CD4-positive, CD25-positive, alpha-beta regulatory T cell (primary cell): Measurements from ENCODE around the gene RNF5. TPM values are rescaled to one million over a fixed set of nuclear protein-coding genes. Genes with fewer than 3 reads are reported as not detected.
A peak's percentile ranks its signal among the peaks of the same experiment; 100 is the strongest.

Experiments
- ATAC-seq, 2 donors: fragments of 150-1000 bp; cut with Tn5 transposase; one replicate each; pipeline ENCODE4 v1.10.0; 2021; ENCODE audit warnings: low read depth in 2 of 2, moderate number of reproducible peaks in 2 of 2, moderate library complexity in 1 of 2
- DNase-seq, 3 donors: peaks; one replicate each; pipeline versions ENCODE4 v3.0.0 to v3.0.0-alpha.2; 2012 to 2022; ENCODE audit warnings: mixed read lengths in 1 of 3
- H3K27ac ChIP-seq: one replicate; pipeline ENCODE4 v1.7.0; 2013; ENCODE audit warnings: mild to moderate bottlenecking, low read length; ENCODE audit not compliant: insufficient read depth, poor library complexity, severe bottlenecking
- H3K27me3 ChIP-seq: one replicate; pipeline ENCODE4 v1.7.0; 2013; ENCODE audit warnings: low read length; ENCODE audit not compliant: control insufficient read depth, insufficient read depth
- H3K36me3 ChIP-seq: one replicate; pipeline ENCODE4 v1.7.0; 2013; ENCODE audit warnings: mild to moderate bottlenecking, low read length, moderate library complexity; ENCODE audit not compliant: control insufficient read depth, insufficient read depth
- H3K4me1 ChIP-seq: 2 replicates; pipeline ENCODE4 v1.7.0; 2013; ENCODE audit warnings: mild to moderate bottlenecking, low read length; ENCODE audit not compliant: insufficient read depth, control insufficient read depth, poor library complexity, severe bottlenecking
- H3K4me3 ChIP-seq: one replicate; pipeline ENCODE4 v1.7.0; 2013; ENCODE audit warnings: low read depth, mild to moderate bottlenecking, low read length, moderate library complexity
- H3K9me3 ChIP-seq, 2 experiments: 1 replicate in 1 of 2; 2 replicates in 1 of 2; pipeline ENCODE4 v1.7.0; 2013; ENCODE audit warnings: low read length in 2 of 2, mild to moderate bottlenecking in 1 of 2, moderate library complexity in 1 of 2; ENCODE audit not compliant: control insufficient read depth in 2 of 2
- H3K27ac Mint-ChIP-seq, 3 donors: one replicate each; pipeline ENCODE4 v1.8.0; 2020 to 2022; ENCODE audit warnings: mild to moderate bottlenecking in 3 of 3, mixed read lengths in 3 of 3, moderate library complexity in 2 of 3
- H3K27me3 Mint-ChIP-seq: one replicate; pipeline ENCODE4 v1.8.0; 2022; ENCODE audit warnings: mild to moderate bottlenecking, mixed read lengths
- H3K36me3 Mint-ChIP-seq: one replicate; pipeline ENCODE4 v1.8.0; 2020; ENCODE audit warnings: mixed read lengths
- H3K4me1 Mint-ChIP-seq, 4 donors: one replicate each; pipeline ENCODE4 v1.8.0; 2020 to 2022; ENCODE audit warnings: mixed read lengths in 4 of 4, mild to moderate bottlenecking in 1 of 4
- H3K4me3 Mint-ChIP-seq, 4 donors: one replicate each; pipeline ENCODE4 v1.8.0; 2020 to 2022; ENCODE audit warnings: mild to moderate bottlenecking in 4 of 4, mixed read lengths in 4 of 4, moderate library complexity in 3 of 4
- H3K9me3 Mint-ChIP-seq, 7 donors: one replicate each; pipeline ENCODE4 v1.8.0; 2020 to 2022; ENCODE audit warnings: mixed read lengths in 7 of 7, mild to moderate bottlenecking in 3 of 7, moderate library complexity in 2 of 7
- polyA plus RNA-seq, 4 donors: library from polyadenylated mRNA; unstranded; fragments of 300-500 nt; fragmentation: Illumina TruSeq; gene quantifications; one replicate each; pipeline ENCODE4 v1.2.3, GENCODE V29; 2021
- total RNA-seq: library from RNA; stranded (reverse); gene quantifications from one replicate; pipeline ENCODE4 v1.2.3, GENCODE V29; 2022

Gene RNF5
- total and polyA plus RNA-seq, 5 donors from 2014 or later: 30.0 to 135 (median 127) TPM

GRCh38 chr6:32194825-32195651 lies 16.8 kb downstream of the RNF5 start:
- H3K4me3 ChIP-seq: peak overlapping the region; percentile 84
- H3K27ac ChIP-seq: peak overlapping the region; percentile 97
- Mint-ChIP-seq H3K9me3 (no peaks in the 10 kb centered on the region), H3K4me1 (peaks cover 22 to 37% (median 29%) of the 10 kb centered on the region in 4 donors), H3K27me3 (peaks cover 13% of the 10 kb centered on the region), H3K27ac (peak overlapping the region; percentile 85 to 99 (median 98)), H3K4me3 (peak overlapping the region; percentile 97 to 99 (median 99)), H3K36me3 (no peaks in the 10 kb centered on the region)
- no peaks in the 10 kb centered on the region for H3K36me3 ChIP-seq
- peaks cover 58% of the 10 kb centered on the region for H3K4me1 ChIP-seq
- peak in 1 of 3 donors; percentile 72 for DNase-seq
- H3K9me3 ChIP-seq: no peaks in the 10 kb centered on the region
- ATAC-seq: no peak
- no peaks in the 10 kb centered on the region for H3K27me3 ChIP-seq

- no peaks in the 10 kb centered on the region for H3K9me3 ChIP-seq
- peaks cover 18% of the 10 kb centered on the region for H3K27me3 Mint-ChIP-seq
- peak overlapping the region; percentile 97 to 99 (median 99) for H3K4me3 Mint-ChIP-seq
- H3K4me1 ChIP-seq: peaks cover 53% of the 10 kb centered on the region
- H3K27ac Mint-ChIP-seq: peak overlapping the region; percentile 85 to 99 (median 98)
- no peaks in the 10 kb centered on the region for H3K36me3 ChIP-seq
- peaks cover 22 to 37% (median 29%) of the 10 kb centered on the region in 4 donors for H3K4me1 Mint-ChIP-seq
- ATAC-seq (peak; percentile 80 to 85), DNase-seq (peak; percentile 98 to 100 (median 99))
- no peaks in the 10 kb centered on the region for H3K27me3 ChIP-seq
- no peaks in the 10 kb centered on the region for H3K9me3 Mint-ChIP-seq
- H3K36me3 Mint-ChIP-seq: no peaks in the 10 kb centered on the region
- H3K4me3 ChIP-seq: peak overlapping the region; percentile 84
- peak overlapping the region; percentile 97 for H3K27ac ChIP-seq
Measured at GRCh38 chr6:32195652-32195901, 17.4 kb downstream of the RNF5 start.

DNA sequence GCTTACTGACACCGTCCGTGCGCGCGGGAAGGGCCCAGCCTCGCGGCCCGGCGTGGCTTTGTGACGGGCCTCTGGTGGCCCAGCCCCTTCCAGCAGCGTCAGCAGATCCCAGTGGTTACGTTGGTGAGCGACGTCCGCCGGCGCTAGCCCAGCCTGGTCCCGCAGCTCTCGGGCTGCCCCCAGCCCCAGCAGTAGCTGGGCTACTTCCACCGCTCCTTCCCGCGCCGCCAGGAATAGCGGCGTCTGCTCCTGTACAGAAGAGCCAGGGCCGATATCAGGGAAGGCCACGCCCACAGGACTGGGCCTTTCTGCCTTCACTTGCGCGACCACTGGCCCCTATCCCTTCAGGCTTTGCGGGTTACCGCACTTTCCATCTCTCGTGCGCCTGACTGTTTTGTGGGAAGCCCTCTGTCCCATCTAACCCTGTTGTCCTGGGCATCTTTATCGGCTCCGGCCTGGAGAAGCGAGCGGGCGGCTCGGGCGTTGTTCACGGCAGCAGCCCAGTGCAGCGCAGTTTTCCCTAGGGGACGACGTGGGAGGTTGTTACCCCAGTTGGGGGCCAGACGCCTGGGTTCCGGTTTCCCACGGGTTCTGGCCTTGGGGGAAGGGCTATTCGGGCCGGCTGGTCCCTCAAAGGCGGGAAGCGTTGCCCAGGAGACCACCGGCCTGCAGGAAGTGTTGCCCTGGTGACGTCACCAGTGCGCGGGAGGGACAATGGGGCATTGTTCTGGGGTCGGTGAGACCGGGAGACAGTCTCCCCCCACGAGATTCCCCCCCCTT lies 17.9 kb downstream of the RNF5 start:
- no peaks in the 10 kb centered on the region for H3K9me3 Mint-ChIP-seq
- Histone ChIP-seq H3K27me3 (no peaks in the 10 kb centered on the region), H3K4me1 (peaks cover 48% of the 10 kb centered on the region), H3K27ac (peak overlapping the region; percentile 97), H3K4me3 (peak overlapping the region; percentile 82), H3K9me3 (no peaks in the 10 kb centered on the region), H3K36me3 (no peaks in the 10 kb centered on the region)
- no peaks in the 10 kb centered on the region for H3K36me3 Mint-ChIP-seq
- H3K27me3 Mint-ChIP-seq: peaks cover 23% of the 10 kb centered on the region
- DNase-seq: peak in 2 of 3 donors; percentile 61 to 64
- peak; percentile 86 to 87 for ATAC-seq
- H3K4me1 Mint-ChIP-seq: peaks cover 22 to 37% (median 29%) of the 10 kb centered on the region in 4 donors
- peak overlapping the region; percentile 91 to 99 (median 98) for H3K27ac Mint-ChIP-seq
- H3K4me3 Mint-ChIP-seq: peak overlapping the region; percentile 97 to 99 (median 99)

GRCh38 chr6:32196682-32197616 lies 18.7 kb downstream of the RNF5 start:
- Histone ChIP-seq H3K27ac (peak overlapping the region; percentile 97), H3K27me3 (no peaks in the 10 kb centered on the region), H3K36me3 (no peaks in the 10 kb centered on the region), H3K9me3 (no peaks in the 10 kb centered on the region), H3K4me1 (peaks cover 41% of the 10 kb centered on the region), H3K4me3 (peak overlapping the region; percentile 82)
- Mint-ChIP-seq H3K4me3 (peak overlapping the region; percentile 97 to 99 (median 99)), H3K4me1 (peaks cover 22 to 37% (median 26%) of the 10 kb centered on the region in 4 donors), H3K36me3 (no peaks in the 10 kb centered on the region), H3K9me3 (no peaks in the 10 kb centered on the region), H3K27me3 (peaks cover 19% of the 10 kb centered on the region), H3K27ac (peak overlapping the region; percentile 98 to 99 (median 98))
- no peak for ATAC-seq
- DNase-seq: no peak

DNA sequence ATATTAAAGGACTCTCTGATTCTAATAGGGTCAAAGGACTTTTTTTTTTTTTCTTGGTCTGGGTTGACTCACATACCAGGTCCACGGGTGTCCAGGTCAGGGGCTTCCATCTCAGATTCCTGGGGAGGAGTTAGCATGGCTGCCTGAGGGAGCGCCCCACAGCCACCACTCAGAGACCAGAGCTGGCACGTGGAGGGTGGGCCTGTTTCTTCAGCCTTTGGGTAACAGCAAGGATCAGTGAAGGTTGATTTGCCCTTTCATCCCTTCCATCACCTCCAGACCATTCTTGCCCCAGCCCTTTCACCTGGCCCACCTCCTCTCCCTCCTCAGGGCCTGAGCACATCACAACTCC lies 20.1 kb downstream of the RNF5 start:
- peak overlapping the region in 3 of 4 donors; percentile 35 to 64 (median 61) for H3K4me3 Mint-ChIP-seq
- no peak for DNase-seq
- no peak for ATAC-seq
- Histone ChIP-seq H3K27ac (no peak overlapping the region), H3K36me3 (no peaks in the 10 kb centered on the region), H3K4me3 (no peak overlapping the region), H3K27me3 (no peaks in the 10 kb centered on the region), H3K4me1 (peaks cover 32% of the 10 kb centered on the region), H3K9me3 (no peaks in the 10 kb centered on the region)
- no peaks in the 10 kb centered on the region for H3K36me3 Mint-ChIP-seq
- peaks cover 18 to 31% (median 22%) of the 10 kb centered on the region in 4 donors for H3K4me1 Mint-ChIP-seq
- H3K27ac Mint-ChIP-seq: peak overlapping the region in 1 of 3 donors; percentile 31
- H3K9me3 Mint-ChIP-seq: no peaks in the 10 kb centered on the region
- peaks cover 20% of the 10 kb centered on the region for H3K27me3 Mint-ChIP-seq

DNA sequence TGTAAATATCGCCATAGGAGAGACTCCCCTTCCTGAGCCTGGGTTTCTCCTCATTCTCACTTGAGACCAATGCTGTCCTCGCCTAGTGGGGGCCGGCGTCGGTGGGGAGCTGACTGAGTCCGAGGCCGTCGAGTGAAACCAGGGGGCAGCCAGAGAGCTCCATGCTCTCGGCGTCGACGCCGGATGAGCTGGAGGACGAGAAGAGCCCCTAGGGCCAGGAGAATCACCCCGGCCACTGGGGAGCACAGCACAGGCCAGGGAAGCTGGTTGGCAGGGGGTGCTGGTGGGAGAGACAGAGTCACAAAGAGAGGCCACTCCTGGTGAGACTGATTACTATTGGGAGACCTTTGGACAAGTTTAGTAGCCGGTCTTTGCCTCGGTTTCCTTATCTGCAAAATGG lies 20.7 kb downstream of the RNF5 start:
- Histone ChIP-seq H3K36me3 (no peaks in the 10 kb centered on the region), H3K27ac (no peak overlapping the region), H3K4me3 (no peak overlapping the region), H3K27me3 (no peaks in the 10 kb centered on the region), H3K9me3 (no peaks in the 10 kb centered on the region), H3K4me1 (peaks cover 27% of the 10 kb centered on the region)
- peak overlapping the region in 1 of 3 donors; percentile 20 for H3K27ac Mint-ChIP-seq
- H3K9me3 Mint-ChIP-seq: no peaks in the 10 kb centered on the region
- no peak for ATAC-seq
- peaks cover 22% of the 10 kb centered on the region for H3K27me3 Mint-ChIP-seq
- peak overlapping the region in 2 of 4 donors; percentile 61 to 64 for H3K4me3 Mint-ChIP-seq
- no peaks in the 10 kb centered on the region for H3K36me3 Mint-ChIP-seq
- DNase-seq: no peak
- peaks cover 13 to 25% (median 17%) of the 10 kb centered on the region in 4 donors for H3K4me1 Mint-ChIP-seq
